Gastrocnemius medialis (tissue), 4 donors: ENCODE results near the gene MBD3.

Experiments used
- POLR2A ChIP-seq, 2 donors: fragments of 450-650 bp; IDR thresholded peaks; one replicate each; pipeline ENCODE4 v1.6.1; 2017; ENCODE audit warnings: antibody characterized with exemption in 2 of 2, mild to moderate bottlenecking in 2 of 2, moderate library complexity in 2 of 2
- TF ChIP-seq, protein P1 (sequence below), 5 experiments: fragments of 450-650 bp in 3 of 5; fragments of 200-600 bp in 2 of 5; sonication (generic) in 2 of 5; IDR thresholded peaks in 4 of 5; conservative IDR thresholded peaks in 1 of 5; 1 replicate in 4 of 5; 2 replicates in 1 of 5; pipeline ENCODE4 v1.5.1; 2016 to 2019; ENCODE audit warnings: antibody characterized with exemption in 5 of 5, mild to moderate bottlenecking in 3 of 5, moderate library complexity in 3 of 5

DNA sequence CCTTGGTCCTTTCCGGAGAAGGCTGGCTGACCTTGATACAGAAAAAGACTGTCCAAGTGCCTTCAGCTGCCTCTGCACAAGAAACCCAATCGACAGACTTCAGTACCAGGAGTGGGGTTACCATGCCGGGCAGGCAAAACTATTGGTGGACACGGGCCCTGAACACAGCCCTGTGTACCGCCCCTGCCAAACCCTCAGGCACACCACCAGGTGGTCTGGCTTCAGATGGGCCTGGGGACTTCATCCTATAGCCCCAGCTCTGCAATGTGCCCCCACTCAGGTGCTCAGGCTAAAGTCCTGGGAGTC, 42.2 kb upstream of the MBD3 start:
- TF ChIP-seq, protein P1, sequence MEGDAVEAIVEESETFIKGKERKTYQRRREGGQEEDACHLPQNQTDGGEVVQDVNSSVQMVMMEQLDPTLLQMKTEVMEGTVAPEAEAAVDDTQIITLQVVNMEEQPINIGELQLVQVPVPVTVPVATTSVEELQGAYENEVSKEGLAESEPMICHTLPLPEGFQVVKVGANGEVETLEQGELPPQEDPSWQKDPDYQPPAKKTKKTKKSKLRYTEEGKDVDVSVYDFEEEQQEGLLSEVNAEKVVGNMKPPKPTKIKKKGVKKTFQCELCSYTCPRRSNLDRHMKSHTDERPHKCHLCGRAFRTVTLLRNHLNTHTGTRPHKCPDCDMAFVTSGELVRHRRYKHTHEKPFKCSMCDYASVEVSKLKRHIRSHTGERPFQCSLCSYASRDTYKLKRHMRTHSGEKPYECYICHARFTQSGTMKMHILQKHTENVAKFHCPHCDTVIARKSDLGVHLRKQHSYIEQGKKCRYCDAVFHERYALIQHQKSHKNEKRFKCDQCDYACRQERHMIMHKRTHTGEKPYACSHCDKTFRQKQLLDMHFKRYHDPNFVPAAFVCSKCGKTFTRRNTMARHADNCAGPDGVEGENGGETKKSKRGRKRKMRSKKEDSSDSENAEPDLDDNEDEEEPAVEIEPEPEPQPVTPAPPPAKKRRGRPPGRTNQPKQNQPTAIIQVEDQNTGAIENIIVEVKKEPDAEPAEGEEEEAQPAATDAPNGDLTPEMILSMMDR (IDR thresholded peaks at IDR 0.05 in 4 of 5, conservative IDR thresholded peaks at IDR 0.05 in 1 of 5) = no peak
- no peak for TF ChIP-seq POLR2A (IDR thresholded peaks at IDR 0.05)
